Hematopoietic multipotent progenitor cell treated with erythropoietin and hydrocortisone succinate and interleukin-3 and kit ligand, for 17 days (in vitro differentiated cells): ENCODE data around the gene TOGARAM1.

Source experiments
- DNase-seq: peaks from one replicate; pipeline ENCODE4 v3.0.0-alpha.2; 2015; ENCODE audit warnings: low spot score

Gene TOGARAM1

GRCh38 chr14:45094275-45094674, 132.3 kb downstream of the TOGARAM1 start:
- DNase-seq = no peak

GRCh38 chr14:45095143-45095542, 133.2 kb downstream of the TOGARAM1 start:
- DNase-seq = no peak

DNA sequence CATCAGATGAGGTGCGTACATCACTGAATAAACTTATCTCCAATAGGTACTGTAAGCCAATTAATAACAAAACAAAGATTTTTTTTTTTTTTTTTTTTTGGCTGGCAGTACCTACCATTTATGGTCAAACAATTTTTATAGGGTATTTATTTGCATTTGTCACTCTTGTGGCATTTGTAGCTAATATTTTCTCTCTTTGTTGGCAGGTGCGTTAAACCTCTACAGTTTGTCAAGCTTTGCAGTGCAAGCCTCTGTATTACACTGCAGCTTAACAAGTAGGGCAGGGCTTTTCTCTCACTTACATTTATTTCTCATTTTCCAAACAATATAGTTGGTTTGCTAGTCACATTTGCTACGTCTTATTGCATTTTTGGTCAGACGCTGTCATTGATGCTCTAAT, 134.2 kb downstream of the TOGARAM1 start:
- no peak for DNase-seq

- no peak for DNase-seq
Observed at GRCh38 chr14:45103806-45104205, 141.8 kb downstream of the TOGARAM1 start.

DNA sequence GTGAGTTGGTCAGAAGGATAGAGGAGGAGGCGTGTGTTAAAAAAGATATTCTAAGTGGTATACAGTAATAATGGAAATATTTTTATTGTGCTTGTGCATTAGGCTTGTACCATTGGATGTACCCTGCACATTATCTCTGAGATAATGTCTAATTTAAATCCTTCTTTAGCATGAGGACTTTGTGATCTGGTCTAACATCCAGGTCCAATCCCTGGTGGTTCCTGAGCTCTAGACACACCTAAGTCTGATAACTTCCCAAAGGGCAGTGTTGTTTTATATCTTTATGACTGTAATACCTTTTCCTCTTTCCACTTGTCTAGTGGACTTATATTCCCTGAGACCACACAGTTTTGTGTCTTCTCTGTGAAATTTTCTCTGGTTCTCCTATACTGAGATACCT, 142.6 kb downstream of the TOGARAM1 start:
- no peak for DNase-seq

DNA sequence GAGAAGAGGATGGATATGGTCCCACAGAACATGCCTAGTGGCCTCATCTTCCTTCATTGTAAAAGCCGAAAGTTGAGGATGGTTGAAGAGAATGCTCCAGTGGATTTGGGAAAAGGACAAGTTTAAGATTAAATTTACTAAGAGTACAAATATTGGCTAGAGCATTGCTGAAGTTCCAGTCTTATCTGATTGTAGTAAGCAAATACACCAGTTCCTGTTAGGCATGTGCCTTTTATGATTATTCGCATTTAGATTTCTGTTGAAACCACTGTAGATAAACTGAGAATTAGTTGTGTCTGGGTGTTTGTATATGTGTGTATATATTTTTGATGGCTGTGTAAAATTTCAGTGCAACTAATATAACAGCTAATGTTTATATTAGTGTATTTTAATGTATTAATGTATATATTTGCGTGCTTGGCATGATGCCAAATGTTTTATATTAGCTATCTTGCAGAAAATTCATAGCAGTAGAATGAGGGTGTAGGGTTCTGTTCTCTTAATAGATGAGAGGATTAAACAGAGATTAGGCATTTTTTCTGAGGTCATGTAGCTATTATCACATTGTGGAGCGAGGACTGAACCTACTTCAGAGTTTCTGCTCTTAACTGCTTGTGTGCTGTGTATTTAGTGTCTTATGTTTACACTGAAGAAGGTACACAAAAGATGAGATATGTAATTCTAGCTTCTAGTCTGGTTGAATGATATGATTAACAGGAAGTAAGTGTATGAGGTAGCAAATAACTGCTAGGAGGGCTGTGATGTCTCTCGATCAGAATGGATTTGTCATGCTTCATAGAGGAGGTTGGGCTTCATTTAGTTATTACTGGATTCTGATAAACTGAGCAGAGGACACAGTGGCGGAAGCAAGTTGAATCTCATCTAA, 151.1 kb downstream of the TOGARAM1 start:
- DNase-seq = no peak

GRCh38 chr14:45114327-45114726, 152.3 kb downstream of the TOGARAM1 start:
- DNase-seq = no peak

- no peak for DNase-seq
Observed at GRCh38 chr14:45118594-45118993, 156.6 kb downstream of the TOGARAM1 start.

- DNase-seq = no peak
Observed at GRCh38 chr14:45120096-45120495, 158.1 kb downstream of the TOGARAM1 start.

GRCh38 chr14:45123271-45123670, 161.3 kb downstream of the TOGARAM1 start:
- no peak for DNase-seq
